LNCAP (cell line): ENCODE results near the gene GABBR2.

Source experiments
- TF ChIP-seq, protein P1 (sequence below): fragments of 450-650 bp; IDR thresholded peaks from 2 replicates; pipeline ENCODE4 v1.5.1; 2017; ENCODE audit warnings: mild to moderate bottlenecking

Gene GABBR2

DNA sequence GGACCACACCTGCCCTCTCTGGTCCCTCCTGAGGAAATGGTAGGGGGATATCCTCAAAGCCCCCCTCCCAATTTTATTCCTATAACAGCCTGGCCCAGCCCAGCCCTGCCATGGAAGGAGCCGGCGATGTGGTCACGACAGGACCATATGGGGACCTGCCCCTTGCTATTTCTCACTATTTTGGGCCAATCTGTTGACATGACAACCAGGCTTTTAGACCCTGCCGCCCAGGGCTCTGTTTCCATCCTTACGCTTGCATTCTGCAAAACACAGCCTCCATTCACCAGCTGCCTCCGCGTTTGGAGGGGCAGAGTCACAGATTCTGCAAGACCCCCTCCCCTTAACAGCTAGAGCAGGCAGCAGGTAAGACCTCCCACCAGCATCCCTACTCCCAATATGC, 112.2 kb downstream of the GABBR2 start:
- TF ChIP-seq, protein P1, sequence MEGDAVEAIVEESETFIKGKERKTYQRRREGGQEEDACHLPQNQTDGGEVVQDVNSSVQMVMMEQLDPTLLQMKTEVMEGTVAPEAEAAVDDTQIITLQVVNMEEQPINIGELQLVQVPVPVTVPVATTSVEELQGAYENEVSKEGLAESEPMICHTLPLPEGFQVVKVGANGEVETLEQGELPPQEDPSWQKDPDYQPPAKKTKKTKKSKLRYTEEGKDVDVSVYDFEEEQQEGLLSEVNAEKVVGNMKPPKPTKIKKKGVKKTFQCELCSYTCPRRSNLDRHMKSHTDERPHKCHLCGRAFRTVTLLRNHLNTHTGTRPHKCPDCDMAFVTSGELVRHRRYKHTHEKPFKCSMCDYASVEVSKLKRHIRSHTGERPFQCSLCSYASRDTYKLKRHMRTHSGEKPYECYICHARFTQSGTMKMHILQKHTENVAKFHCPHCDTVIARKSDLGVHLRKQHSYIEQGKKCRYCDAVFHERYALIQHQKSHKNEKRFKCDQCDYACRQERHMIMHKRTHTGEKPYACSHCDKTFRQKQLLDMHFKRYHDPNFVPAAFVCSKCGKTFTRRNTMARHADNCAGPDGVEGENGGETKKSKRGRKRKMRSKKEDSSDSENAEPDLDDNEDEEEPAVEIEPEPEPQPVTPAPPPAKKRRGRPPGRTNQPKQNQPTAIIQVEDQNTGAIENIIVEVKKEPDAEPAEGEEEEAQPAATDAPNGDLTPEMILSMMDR = no peak

DNA sequence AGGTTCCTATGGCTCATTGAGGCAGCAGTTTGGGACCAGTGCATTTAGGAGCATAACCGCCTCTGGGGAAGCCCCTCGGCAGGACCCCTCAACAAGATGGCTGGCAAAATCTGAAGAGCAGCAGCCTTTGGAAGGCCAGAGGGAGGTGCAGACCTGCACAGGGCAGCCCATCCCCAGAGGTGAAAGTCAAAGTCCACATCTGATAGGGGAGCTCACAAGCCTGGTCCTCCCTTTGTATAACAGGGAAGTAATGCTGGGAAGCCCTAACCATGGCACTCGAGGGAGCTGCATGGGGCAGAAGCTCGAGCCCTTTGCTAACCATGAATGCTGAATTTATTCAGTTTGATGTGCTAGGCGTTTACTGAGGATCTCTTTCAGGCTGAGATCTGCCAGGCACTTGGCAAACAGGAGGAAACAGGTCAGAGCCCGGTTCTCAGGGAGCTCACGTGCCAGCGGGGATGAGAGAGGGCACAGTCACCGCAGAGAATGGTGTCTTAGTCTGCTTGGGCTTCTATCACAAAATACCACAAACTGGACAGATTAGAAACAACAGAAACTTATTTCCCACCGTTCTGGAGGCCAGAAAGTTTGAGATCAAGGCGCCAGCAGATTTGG, 114.1 kb downstream of the GABBR2 start:
- TF ChIP-seq, protein P1 = no peak

DNA sequence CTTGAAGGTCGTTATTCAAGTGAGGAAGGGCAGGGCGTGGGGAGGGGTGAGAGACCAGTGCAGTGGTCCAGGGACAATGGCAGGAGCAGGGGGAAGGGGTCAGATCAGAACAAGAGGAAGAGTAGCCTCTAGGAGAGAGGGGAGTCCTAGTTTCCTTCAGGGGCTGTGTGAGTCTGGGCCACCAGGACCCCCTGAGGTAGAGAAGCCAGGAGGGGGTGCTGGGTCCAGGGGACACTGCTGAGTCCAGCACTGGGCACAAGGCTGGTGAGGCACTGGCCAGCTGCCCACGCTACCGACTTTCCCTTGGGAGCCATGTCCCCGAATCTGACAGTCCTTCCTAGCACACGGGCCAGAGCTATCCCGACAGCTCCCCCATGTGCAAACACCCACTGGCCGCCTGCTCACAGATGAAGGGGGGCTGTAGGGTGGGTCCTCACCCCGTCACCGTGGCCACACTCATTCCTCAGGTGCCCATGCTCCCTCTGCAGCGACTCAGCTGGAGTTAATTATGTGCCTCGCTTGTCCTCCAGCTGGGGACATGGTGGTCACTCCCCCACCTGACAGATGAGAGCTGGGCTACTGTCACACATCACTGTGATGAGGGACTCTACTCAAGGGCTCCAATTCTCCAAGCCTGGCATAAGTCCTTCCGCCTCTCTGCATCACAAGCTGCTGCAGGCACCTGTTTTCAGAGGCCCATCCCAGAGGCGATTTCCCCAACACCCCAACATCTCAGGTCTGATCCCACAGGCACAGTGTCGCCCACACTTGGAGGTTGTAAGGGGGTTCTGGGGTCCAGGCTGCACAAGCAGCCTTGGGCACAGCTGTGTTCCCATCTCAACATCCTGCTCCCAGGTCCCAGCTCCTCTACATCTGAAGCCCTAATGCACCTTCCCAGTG, 115.1 kb downstream of the GABBR2 start:
- TF ChIP-seq, protein P1 = no peak

DNA sequence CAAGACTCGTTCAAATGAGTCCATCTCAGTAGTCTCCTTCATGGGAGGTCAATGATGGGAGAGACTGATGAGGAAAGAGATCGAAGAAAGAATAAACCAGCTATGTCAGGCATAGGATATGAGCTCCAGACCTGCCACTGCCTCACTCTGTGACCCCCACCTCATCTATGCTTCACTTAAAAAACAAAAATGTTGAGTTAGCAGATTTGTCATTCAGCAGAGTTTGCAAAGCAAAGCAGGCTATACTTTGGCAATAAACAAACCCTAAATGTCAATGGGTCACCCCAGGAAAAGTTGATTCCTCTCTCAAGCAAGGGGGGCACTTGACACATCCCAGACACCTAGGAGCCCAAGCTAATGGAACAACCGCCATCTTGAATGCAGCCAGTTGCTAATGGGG, 117.0 kb downstream of the GABBR2 start:
- TF ChIP-seq, protein P1 = no peak

DNA sequence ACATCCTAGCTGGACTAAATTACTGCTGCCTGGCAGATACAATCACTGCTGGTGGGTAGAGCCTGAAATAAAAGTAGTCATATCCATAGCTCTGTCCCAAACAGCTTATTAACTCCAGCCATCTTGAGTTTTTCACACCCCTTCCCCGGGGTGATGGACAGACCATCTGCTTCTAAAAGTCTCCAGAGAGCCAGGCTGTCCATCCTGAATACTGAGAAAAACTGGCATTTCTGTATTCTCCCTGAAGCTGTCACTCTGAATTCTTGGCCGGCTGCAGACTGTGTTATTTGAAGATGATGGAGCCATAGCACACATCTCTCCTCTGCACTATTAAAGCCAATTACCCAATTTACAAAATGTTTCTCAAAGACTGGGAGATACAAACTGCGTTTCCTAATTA, 118.6 kb downstream of the GABBR2 start:
- TF ChIP-seq, protein P1 = no peak

DNA sequence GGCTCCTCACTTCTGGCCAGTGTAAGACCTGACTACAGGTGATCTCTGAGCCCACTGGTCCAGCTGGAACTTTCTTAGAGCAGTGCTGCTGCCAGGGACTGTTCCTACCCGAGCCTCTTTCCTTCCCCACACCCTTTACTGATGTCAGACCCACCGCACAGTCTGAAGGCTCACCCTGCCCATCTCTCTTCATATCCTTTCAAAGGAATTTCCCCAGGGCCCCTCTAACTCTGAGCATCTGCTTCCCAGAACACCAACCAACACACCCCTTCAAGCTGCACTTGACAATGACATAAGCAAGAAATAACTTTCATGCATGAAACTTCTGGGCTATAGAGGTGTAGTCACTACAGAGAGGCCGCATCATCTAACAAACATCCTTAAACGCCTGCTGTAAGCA, 119.6 kb downstream of the GABBR2 start:
- TF ChIP-seq, protein P1 = no peak

DNA sequence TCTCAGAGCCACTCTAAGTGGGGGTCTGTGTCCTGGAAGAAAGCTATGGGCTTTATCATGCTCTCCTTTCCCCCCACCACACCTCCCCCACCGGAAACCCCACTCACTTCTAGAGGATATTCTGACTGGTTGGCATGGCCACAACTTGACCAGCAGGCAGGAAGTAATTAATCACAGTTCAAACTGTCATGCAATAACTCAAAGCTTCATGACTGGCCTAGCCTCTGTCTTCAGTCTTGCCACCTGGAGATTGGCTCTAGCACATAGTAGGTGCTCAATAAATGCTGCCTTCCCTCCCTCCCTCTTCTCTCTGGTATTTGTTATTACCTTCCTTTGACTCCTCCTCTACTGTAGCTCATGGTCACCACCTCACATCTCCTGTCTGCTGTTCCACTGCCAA, 124.7 kb downstream of the GABBR2 start:
- TF ChIP-seq, protein P1 = no peak
